ENCODE measurements around the gene FCRL1. TPM values are rescaled to one million over a fixed set of nuclear protein-coding genes. Genes with fewer than 3 reads are reported as not detected.

The FCRL1 gene
- total RNA-seq, 1 experiment from 2014 or later: not detected

Other genes with a start within 250 kb of the FCRL1 start
- gene FCRL4, start 222.0 kb downstream of the FCRL1 start, total RNA-seq (2021): not detected in 3 replicates
- not detected in 3 replicates for gene FCRL3, start 119.4 kb downstream of the FCRL1 start, total RNA-seq (2021)
- gene FCRL2, start 43.0 kb downstream of the FCRL1 start, total RNA-seq (2021): not detected in 3 replicates
- gene CD5L, start 21.7 kb upstream of the FCRL1 start, total RNA-seq (2021): not detected in 3 replicates
- gene KIRREL1, start 173.5 kb upstream of the FCRL1 start, total RNA-seq (2021): 32.8 to 42.4 TPM (median 32.9 TPM) in 3 replicates

Measured in WTC11 (cell line).